Bronchial epithelial cell (primary cell): ENCODE results near the gene KLC1. TPM values are rescaled to one million over a fixed set of nuclear protein-coding genes. Genes with fewer than 3 reads are reported as not detected.

ENCODE experiments used
- DNase-seq: peaks from one replicate; pipeline ENCODE4 v3.0.0-alpha.2; 2010; ENCODE audit warnings: low read depth
- FAIRE-seq: peaks from 2 replicates; lab custom pipeline; 2011; peaks lifted over from hg19 to GRCh38; lab: Jason Lieb, UNC
- H3K27me3 ChIP-seq: 2 replicates; pipeline ENCODE4 v1.5.1; 2011; ENCODE audit warnings: low read length; ENCODE audit not compliant: control insufficient read depth, insufficient read depth
- H3K36me3 ChIP-seq: 2 replicates; pipeline ENCODE4 v1.5.1; 2011; ENCODE audit warnings: low read length; ENCODE audit not compliant: control insufficient read depth, insufficient read depth
- H3K4me3 ChIP-seq: 2 replicates; pipeline ENCODE4 v1.5.1; 2011; ENCODE audit warnings: mild to moderate bottlenecking, low read depth, low read length, control low read depth
- total RNA-seq: library from RNA; depleted of rRNA; stranded (reverse); fragments of >200 nt; gene quantifications from 2 replicates; pipeline ENCODE4 v1.2.1, GENCODE V29; 2014
- TF ChIP-seq, protein P1 (sequence below): IDR thresholded peaks from 2 replicates; pipeline ENCODE4 v1.5.1; 2011; ENCODE audit warnings: mild to moderate bottlenecking, moderate library complexity, low read length, control low read depth, inconsistent platforms; ENCODE audit not compliant: insufficient read depth, severe bottlenecking

KLC1 gene
- total RNA-seq, 1 donor from 2014 or later: 249 TPM

DNA sequence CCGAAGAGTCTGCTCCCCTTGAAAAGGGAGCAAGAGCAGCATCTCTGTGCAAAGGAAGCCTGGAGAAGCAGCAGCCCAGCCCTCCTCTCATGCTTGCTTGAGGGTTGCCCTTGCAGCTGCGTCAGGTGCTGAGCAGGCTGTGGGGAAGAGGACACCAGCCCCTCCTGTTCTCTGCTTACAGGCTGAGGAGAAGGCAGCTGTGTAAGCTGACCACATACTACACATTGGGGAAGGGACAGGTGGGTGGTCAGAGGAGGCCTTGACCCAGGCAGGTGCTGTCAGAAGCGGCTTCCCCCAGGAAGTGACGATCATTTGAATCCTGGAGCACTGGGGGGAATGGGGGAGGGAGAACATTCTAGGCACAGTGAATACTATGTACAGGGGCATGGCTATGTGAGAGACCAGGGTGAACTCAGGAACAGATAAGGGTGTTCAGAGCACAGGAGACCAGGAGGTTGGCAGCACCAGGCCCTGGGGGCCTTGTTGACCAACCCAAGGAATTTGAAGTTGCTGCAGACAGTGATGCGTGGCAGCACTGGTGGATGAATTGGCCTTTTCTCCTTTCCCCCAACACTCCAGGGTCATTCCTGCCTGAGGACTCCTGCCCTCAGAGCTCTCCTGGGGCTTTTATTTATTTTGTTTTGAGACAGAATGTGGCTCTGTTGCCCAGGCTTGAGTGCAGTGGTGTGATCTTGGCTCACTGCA is 2.7 kb upstream of the KLC1 start:
- H3K4me3 ChIP-seq: no peak overlapping the region
- TF ChIP-seq, protein P1, sequence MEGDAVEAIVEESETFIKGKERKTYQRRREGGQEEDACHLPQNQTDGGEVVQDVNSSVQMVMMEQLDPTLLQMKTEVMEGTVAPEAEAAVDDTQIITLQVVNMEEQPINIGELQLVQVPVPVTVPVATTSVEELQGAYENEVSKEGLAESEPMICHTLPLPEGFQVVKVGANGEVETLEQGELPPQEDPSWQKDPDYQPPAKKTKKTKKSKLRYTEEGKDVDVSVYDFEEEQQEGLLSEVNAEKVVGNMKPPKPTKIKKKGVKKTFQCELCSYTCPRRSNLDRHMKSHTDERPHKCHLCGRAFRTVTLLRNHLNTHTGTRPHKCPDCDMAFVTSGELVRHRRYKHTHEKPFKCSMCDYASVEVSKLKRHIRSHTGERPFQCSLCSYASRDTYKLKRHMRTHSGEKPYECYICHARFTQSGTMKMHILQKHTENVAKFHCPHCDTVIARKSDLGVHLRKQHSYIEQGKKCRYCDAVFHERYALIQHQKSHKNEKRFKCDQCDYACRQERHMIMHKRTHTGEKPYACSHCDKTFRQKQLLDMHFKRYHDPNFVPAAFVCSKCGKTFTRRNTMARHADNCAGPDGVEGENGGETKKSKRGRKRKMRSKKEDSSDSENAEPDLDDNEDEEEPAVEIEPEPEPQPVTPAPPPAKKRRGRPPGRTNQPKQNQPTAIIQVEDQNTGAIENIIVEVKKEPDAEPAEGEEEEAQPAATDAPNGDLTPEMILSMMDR: no peak
- no peak for DNase-seq
- H3K27me3 ChIP-seq: no peaks in the 10 kb centered on the region
- H3K36me3 ChIP-seq: no peaks in the 10 kb centered on the region
- FAIRE-seq: no peak

DNA sequence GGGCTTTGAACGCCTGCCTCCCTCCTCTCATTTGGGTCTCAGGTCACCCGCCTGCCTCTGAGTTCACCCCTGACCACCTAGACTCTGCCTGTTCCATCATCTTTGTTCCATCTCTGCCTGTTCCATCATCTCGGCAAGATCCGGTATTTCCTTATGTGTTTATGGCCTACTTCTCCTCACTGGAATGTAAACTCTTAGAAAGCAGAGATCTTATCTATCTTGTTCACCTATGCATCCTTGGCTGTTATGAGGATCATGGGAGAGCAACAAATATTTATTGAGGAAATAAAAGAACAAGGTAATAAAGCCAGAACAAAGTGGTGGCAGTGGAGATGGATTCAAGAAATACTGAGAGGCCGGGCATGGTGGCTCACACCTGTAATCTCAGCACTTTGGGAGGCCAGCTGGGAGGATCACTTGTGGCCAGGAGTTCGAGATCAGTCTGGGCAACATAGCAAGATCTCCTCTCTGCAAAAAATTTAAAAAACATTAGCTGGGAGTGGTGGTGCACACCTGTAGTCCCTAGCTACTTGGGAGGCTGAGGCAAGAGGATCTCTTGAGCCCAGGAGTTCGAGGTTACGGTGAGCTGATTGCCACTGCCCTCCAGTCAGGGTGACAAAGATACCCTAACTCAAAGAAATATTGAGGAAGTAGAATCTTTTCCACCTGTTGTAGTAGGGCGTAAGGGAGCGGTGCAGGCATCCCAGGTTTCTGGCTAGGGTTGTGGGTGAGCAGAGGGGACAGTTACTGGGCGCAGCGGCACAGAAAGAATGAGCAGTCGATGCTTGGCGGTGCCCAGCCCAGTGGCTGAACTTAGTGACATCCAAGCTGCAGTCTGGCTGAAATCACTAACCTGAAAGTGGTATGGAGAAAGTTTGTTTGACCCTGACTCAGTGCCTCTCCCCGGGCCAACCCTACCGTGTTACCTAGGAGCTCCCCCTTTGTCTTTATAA is 1.7 kb upstream of the KLC1 start:
- Histone ChIP-seq H3K36me3 (peaks cover 2% of the 10 kb centered on the region), H3K27me3 (no peaks in the 10 kb centered on the region), H3K4me3 (no peak overlapping the region)
- no peak for DNase-seq
- FAIRE-seq: no peak
- TF ChIP-seq, protein P1: no peak

DNA sequence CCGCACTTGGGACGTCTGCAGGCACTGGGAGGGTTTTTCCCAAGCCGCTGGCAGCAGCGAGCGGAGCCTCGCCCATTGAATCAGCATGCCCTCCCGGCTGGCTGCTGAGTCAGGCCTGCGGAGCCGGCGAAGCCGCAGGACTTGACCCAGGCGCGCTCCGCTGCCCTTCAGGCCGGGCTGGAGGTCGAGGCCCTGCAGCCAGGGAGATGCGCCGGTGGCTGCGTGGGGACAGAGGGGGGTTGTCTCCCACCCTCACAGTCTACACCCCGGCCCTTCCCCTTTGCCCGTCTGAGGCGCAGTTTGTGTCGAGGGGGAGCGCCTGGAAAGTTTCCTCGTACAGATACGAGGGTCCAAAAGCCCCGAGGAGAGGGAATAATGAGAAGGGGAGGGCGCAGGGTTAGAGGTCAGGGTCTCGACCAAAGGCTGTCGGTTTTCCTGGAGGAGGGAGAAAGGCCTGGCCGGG is 759 bp upstream of the KLC1 start:
- Histone ChIP-seq H3K4me3 (peak overlapping the region; percentile 82), H3K27me3 (no peaks in the 10 kb centered on the region), H3K36me3 (peaks cover 2% of the 10 kb centered on the region)
- FAIRE-seq: no peak
- peak; percentile 85 for DNase-seq
- TF ChIP-seq, protein P1: no peak

DNA sequence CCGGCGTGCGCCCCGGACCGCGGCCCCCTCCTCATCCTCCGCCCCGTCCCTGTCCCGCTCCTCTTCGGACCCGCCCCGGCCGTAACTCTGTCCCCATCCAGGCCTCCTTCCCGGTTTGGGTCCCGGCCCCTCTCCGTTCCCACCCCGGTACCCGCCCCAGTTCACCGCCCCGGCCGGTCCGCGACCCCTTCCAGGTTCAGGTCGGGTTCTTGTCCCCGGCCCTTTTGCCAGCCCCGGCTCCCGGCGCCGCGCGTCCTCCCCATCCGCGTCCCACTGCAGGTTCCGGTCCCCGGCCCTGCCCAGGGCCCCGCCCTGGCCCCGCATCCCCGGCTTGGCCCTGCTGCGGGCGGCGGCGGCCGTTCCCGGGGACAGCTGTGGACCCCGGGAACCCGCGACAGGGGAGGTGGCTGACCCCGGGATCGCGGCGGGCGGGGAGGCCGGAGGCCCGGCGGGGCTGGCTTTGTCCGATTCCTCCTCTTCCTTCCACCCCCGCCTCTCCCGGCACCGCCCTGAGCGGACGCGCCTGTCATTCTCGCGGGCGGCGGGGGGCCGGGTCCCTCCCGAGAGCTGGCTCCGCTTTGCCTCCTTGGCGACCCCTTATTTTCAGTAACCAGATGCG is 601 bp downstream of the KLC1 start:
- Histone ChIP-seq H3K4me3 (peak overlapping the region; percentile 82), H3K36me3 (peaks cover 4% of the 10 kb centered on the region), H3K27me3 (no peaks in the 10 kb centered on the region)
- no peak for FAIRE-seq
- TF ChIP-seq, protein P1: no peak
- no peak for DNase-seq

DNA sequence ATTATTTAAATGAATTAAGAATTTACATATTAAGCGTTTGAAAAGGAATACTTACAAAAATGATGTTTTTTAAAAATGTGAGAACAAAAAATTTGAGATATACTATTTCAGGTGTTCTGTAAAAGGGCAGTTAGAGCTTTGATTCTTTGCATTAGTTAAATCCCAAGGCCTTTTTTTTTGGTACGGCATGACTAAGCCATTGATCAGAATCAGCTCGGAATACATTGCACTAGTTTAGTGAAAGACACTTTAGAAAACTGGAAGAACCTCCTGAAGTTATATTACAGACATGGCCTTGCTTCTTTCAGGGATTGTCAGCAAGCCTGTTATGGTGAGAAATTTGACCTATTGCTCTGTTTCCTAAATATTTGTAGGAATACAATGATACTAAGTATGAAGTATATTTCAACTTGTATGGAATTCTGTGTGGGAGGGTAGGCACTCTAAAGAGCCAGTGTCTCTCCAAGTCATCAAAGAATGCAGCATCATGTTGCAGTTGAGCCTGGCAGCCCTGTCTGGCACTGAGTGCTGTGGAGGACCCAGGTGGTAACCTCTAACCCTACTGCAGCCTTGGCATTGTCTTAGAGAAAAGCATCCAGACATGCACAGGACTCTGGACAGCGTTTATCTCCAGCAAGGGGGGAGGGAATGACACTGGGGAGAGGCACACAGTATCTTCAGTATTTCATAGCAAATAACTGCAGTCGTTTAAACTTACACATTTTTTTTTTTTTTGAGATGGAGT is 1.5 kb downstream of the KLC1 start:
- DNase-seq: peak; percentile 49
- peak overlapping the region; percentile 82 for H3K4me3 ChIP-seq
- peaks cover 4% of the 10 kb centered on the region for H3K36me3 ChIP-seq
- no peak for FAIRE-seq
- H3K27me3 ChIP-seq: no peaks in the 10 kb centered on the region
- TF ChIP-seq, protein P1: no peak
